ENCODE measurements around the gene SLC22A9. TPM values are rescaled to one million over a fixed set of nuclear protein-coding genes. Genes with fewer than 3 reads are reported as not detected.

Gene SLC22A9
- total RNA-seq, 1 experiment from 2014 or later = not detected

DNA sequence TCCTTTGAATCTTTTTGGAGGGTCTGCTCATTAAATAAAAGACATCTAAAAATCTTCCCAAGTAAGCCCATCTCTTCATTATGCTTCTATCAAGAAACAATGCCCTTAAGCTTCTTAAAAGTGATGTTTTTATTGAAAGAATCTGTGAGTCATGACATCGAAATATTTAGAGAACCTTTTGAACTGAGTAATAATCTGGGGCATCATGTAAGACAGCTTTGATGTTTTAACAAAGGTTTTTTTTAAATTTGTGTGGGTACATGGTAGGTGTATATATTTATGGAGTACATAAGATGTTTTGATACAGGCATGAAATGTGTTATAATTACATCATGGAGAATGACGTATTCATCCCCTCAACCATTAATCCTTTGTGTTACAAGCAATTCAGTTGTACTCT is 74.6 kb downstream of the SLC22A9 start:
- H2AFZ ChIP-seq (ENCODE audit: low read length) = no peak overlapping the region
- H3K23me2 ChIP-seq (ENCODE audit: insufficient read length, low read depth, low read length, poor library complexity, severe bottlenecking) = no peaks in the 10 kb centered on the region
- H3K18ac ChIP-seq (ENCODE audit: insufficient read length, low read depth, low read length) = no peak overlapping the region
- H4K5ac ChIP-seq (ENCODE audit: insufficient read length, low read depth, low read length) = no peak overlapping the region
- no peak overlapping the region for H3K4me2 ChIP-seq (ENCODE audit: insufficient read depth, insufficient read length, low read length)
- H2BK120ac ChIP-seq (ENCODE audit: low read depth, low read length, poor library complexity, severe bottlenecking) = no peak overlapping the region
- Mint-ChIP-seq H3K4me3 (no peak overlapping the region), H3K4me1 (peaks cover 13 to 25% of the 10 kb centered on the region in 2 experiments), H3K27ac (no peak overlapping the region), H3K36me3 (ENCODE audit: insufficient read depth in 1 of 3, low read depth in 3 of 3) (peaks cover 0 to 5% (median 0%) of the 10 kb centered on the region in 3 experiments; a peak in 3 of 7 replicates), H3K9me3 (peaks cover 7 to 8% of the 10 kb centered on the region in 2 experiments; a peak in 3 of 5 replicates), H3K27me3 (ENCODE audit: low read depth) (no peaks in the 10 kb centered on the region)
- H3K79me2 ChIP-seq (ENCODE audit: insufficient read depth, low read length) = no peaks in the 10 kb centered on the region
- no peak overlapping the region for H2BK15ac ChIP-seq (ENCODE audit: low read depth, low read length)
- H3K27me3 ChIP-seq (ENCODE audit: insufficient read depth, low read length) = no peaks in the 10 kb centered on the region
- H3K14ac ChIP-seq (ENCODE audit: insufficient read depth, low read length) = no peak overlapping the region
- H3K79me1 ChIP-seq (ENCODE audit: insufficient read depth, low read depth, low read length, poor library complexity, severe bottlenecking) = no peaks in the 10 kb centered on the region
- no peak overlapping the region for H2AK5ac ChIP-seq (ENCODE audit: insufficient read length, low read length)
- H3K23ac ChIP-seq (ENCODE audit: insufficient read length, low read depth, low read length) = no peak overlapping the region
- H4K91ac ChIP-seq (ENCODE audit: insufficient read length, low read depth, low read length) = no peak overlapping the region
- H2BK5ac ChIP-seq (ENCODE audit: insufficient read length, low read length) = no peak overlapping the region
- H3K9ac ChIP-seq (ENCODE audit: extremely low read depth, insufficient read length, low read length) = no peak overlapping the region
- no CpG with 5 or more reads among the region's 2 CpGs for WGBS (ENCODE audit: extremely low coverage, insufficient read length, low lambda C conversion rate)
- no peaks in the 10 kb centered on the region for H4K20me1 ChIP-seq (ENCODE audit: control insufficient read depth, insufficient read depth, insufficient read length)
- H3K9me3 ChIP-seq (ENCODE audit: control insufficient read depth, low read depth, low read length) = no peaks in the 10 kb centered on the region
- H2BK20ac ChIP-seq (ENCODE audit: low read depth, low read length, poor library complexity, severe bottlenecking) = no peak overlapping the region
- H3K4me1 ChIP-seq (ENCODE audit: insufficient read depth, low read length) = peaks cover 7% of the 10 kb centered on the region; the same call in 1 of the 2 replicates
- no peak overlapping the region for H3K56ac ChIP-seq (ENCODE audit: insufficient read length, low read depth, low read length)
- H3K4ac ChIP-seq (ENCODE audit: low read depth, low read length) = no peak overlapping the region
- DNase-seq = no peak
- no peak overlapping the region for H3K27ac ChIP-seq (ENCODE audit: insufficient read length, low read depth, low read length)
- no peak overlapping the region for H4K8ac ChIP-seq (replicated peaks; ENCODE audit: insufficient read length, low read depth, low read length)
- TF ChIP-seq, protein P1, sequence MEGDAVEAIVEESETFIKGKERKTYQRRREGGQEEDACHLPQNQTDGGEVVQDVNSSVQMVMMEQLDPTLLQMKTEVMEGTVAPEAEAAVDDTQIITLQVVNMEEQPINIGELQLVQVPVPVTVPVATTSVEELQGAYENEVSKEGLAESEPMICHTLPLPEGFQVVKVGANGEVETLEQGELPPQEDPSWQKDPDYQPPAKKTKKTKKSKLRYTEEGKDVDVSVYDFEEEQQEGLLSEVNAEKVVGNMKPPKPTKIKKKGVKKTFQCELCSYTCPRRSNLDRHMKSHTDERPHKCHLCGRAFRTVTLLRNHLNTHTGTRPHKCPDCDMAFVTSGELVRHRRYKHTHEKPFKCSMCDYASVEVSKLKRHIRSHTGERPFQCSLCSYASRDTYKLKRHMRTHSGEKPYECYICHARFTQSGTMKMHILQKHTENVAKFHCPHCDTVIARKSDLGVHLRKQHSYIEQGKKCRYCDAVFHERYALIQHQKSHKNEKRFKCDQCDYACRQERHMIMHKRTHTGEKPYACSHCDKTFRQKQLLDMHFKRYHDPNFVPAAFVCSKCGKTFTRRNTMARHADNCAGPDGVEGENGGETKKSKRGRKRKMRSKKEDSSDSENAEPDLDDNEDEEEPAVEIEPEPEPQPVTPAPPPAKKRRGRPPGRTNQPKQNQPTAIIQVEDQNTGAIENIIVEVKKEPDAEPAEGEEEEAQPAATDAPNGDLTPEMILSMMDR (conservative IDR thresholded peaks at IDR 0.05) = no peak
- no peak overlapping the region for H2BK12ac ChIP-seq (ENCODE audit: insufficient read length, low read depth, low read length)
- no peak overlapping the region for H3T11ph ChIP-seq (ENCODE audit: low read length)
